ENCODE measurements around the gene BCKDHB.

The BCKDHB gene

GRCh38 chr6:80356545-80356944, 250.1 kb downstream of the BCKDHB start:
- TF ChIP-seq CREB1 (IDR thresholded peaks at IDR 0.05; ENCODE audit: low read depth) = no peak
- TF ChIP-seq EGR1 (IDR thresholded peaks at IDR 0.05) = no peak
- TF ChIP-seq TCF12 (IDR thresholded peaks at IDR 0.05; ENCODE audit: low read depth) = no peak
- no peak for TF ChIP-seq REST (IDR thresholded peaks at IDR 0.05; ENCODE audit: low read depth)
- no peak for TF ChIP-seq FOXM1 (IDR thresholded peaks at IDR 0.05; ENCODE audit: borderline replicate concordance, low read depth)
- no peak for TF ChIP-seq USF1 (IDR thresholded peaks at IDR 0.05)
- no peak for TF ChIP-seq CEBPB (IDR thresholded peaks at IDR 0.05)
- TF ChIP-seq MAX (IDR thresholded peaks at IDR 0.05) = no peak
- TF ChIP-seq ZBTB7A (IDR thresholded peaks at IDR 0.05; ENCODE audit: low read depth) = no peak
- no peak for TF ChIP-seq TEAD4 (IDR thresholded peaks at IDR 0.05)
- no peak for TF ChIP-seq RAD21 (IDR thresholded peaks at IDR 0.05; ENCODE audit: low read depth)
- no peak for TF ChIP-seq YY1 (IDR thresholded peaks at IDR 0.05; ENCODE audit: low read depth)
- no peak for TF ChIP-seq NFIC (IDR thresholded peaks at IDR 0.05)
- TF ChIP-seq TAF1 (IDR thresholded peaks at IDR 0.05; ENCODE audit: low read depth) = no peak
- no peak for TF ChIP-seq EP300 (IDR thresholded peaks at IDR 0.05; ENCODE audit: borderline replicate concordance)

GRCh38 chr6:80357081-80357480, 250.6 kb downstream of the BCKDHB start:
- TF ChIP-seq ZBTB7A (IDR thresholded peaks at IDR 0.05; ENCODE audit: low read depth) (no peak), TAF1 (IDR thresholded peaks at IDR 0.05; ENCODE audit: low read depth) (no peak), RAD21 (IDR thresholded peaks at IDR 0.05; ENCODE audit: low read depth) (no peak), CREB1 (IDR thresholded peaks at IDR 0.05; ENCODE audit: low read depth) (no peak), EP300 (IDR thresholded peaks at IDR 0.05; ENCODE audit: borderline replicate concordance) (no peak), MAX (IDR thresholded peaks at IDR 0.05) (no peak), NFIC (IDR thresholded peaks at IDR 0.05) (no peak), TCF12 (IDR thresholded peaks at IDR 0.05; ENCODE audit: low read depth) (no peak), FOXM1 (IDR thresholded peaks at IDR 0.05; ENCODE audit: borderline replicate concordance, low read depth) (no peak), REST (IDR thresholded peaks at IDR 0.05; ENCODE audit: low read depth) (no peak), YY1 (IDR thresholded peaks at IDR 0.05; ENCODE audit: low read depth) (no peak)

GRCh38 chr6:80357674-80358073, 251.2 kb downstream of the BCKDHB start:
- TF ChIP-seq TEAD4 (IDR thresholded peaks at IDR 0.05) (no peak), TCF12 (IDR thresholded peaks at IDR 0.05; ENCODE audit: low read depth) (no peak), YY1 (IDR thresholded peaks at IDR 0.05; ENCODE audit: low read depth) (no peak), ZBTB7A (IDR thresholded peaks at IDR 0.05; ENCODE audit: low read depth) (no peak), RAD21 (IDR thresholded peaks at IDR 0.05; ENCODE audit: low read depth) (no peak), NFIC (IDR thresholded peaks at IDR 0.05) (no peak), REST (IDR thresholded peaks at IDR 0.05; ENCODE audit: low read depth) (no peak), EP300 (IDR thresholded peaks at IDR 0.05; ENCODE audit: borderline replicate concordance) (no peak), CREB1 (IDR thresholded peaks at IDR 0.05; ENCODE audit: low read depth) (no peak), FOXM1 (IDR thresholded peaks at IDR 0.05; ENCODE audit: borderline replicate concordance, low read depth) (no peak), USF1 (IDR thresholded peaks at IDR 0.05) (no peak), MAX (IDR thresholded peaks at IDR 0.05) (no peak), TAF1 (IDR thresholded peaks at IDR 0.05; ENCODE audit: low read depth) (no peak), EGR1 (IDR thresholded peaks at IDR 0.05) (no peak), CEBPB (IDR thresholded peaks at IDR 0.05) (no peak)

- TF ChIP-seq USF1 (IDR thresholded peaks at IDR 0.05) = no peak
- TF ChIP-seq EGR1 (IDR thresholded peaks at IDR 0.05) = no peak
- TF ChIP-seq YY1 (IDR thresholded peaks at IDR 0.05; ENCODE audit: low read depth) = no peak
- TF ChIP-seq EP300 (IDR thresholded peaks at IDR 0.05; ENCODE audit: borderline replicate concordance) = no peak
- no peak for TF ChIP-seq MAX (IDR thresholded peaks at IDR 0.05)
- TF ChIP-seq REST (IDR thresholded peaks at IDR 0.05; ENCODE audit: low read depth) = no peak
- TF ChIP-seq TAF1 (IDR thresholded peaks at IDR 0.05; ENCODE audit: low read depth) = no peak
- no peak for TF ChIP-seq ZBTB7A (IDR thresholded peaks at IDR 0.05; ENCODE audit: low read depth)
These were observed 257.1 kb downstream of the BCKDHB start for GRCh38 chr6:80363501-80364122.

Measured in Ishikawa (cell line).